PC-3 (cell line): ENCODE data around the gene KIF5C.

ENCODE experiments used
- CTCF ChIP-seq: fragments of 300-600 bp; sonication (generic); conservative IDR thresholded peaks from 2 replicates; pipeline ENCODE4 v1.5.1; 2017; ENCODE audit warnings: antibody characterized with exemption, low read depth, mild to moderate bottlenecking, low read length
- EZH2 ChIP-seq: fragments of 300-600 bp; sonication (generic); IDR thresholded peaks from one replicate; pipeline ENCODE4 v1.6.1; 2017; ENCODE audit warnings: antibody characterized with exemption, mild to moderate bottlenecking, low read length; ENCODE audit not compliant: unreplicated experiment
- EZH2phosphoT487 ChIP-seq: fragments of 300-600 bp; sonication (generic); IDR thresholded peaks from 2 replicates; pipeline ENCODE4 v1.6.1; 2018; ENCODE audit warnings: mild to moderate bottlenecking, antibody characterized with exemption, low read length, borderline replicate concordance

- TF ChIP-seq CTCF, result no peak
- TF ChIP-seq EZH2phosphoT487, result no peak
- TF ChIP-seq EZH2, result no peak
These were observed 48.2 kb upstream of the KIF5C start for GRCh38 chr2:148826791-148827190.
